GM20431 (cell line): ENCODE results near the gene ANAPC1.
"Not testable (repeated sequence)": the region's sequence is repeated elsewhere in the genome, so short reads cannot be mapped to it uniquely, and the experiment has no call there.

ENCODE experiments used
- in situ Hi-C: fragments of 300-500 bp; cut with MseI, MboI; formaldehyde crosslinking; loops from one replicate; pipeline ENCODE4 v1.15.0; 2020; ENCODE audit warnings: low sequenced_read_pairs; ENCODE audit not compliant: unreplicated experiment

ANAPC1 gene

GRCh38 chr2:111744751-111745150, 139.2 kb downstream of the ANAPC1 start:
- in situ Hi-C loops, result not testable (repeated sequence)

GRCh38 chr2:111741517-111741916, 142.5 kb downstream of the ANAPC1 start:
- in situ Hi-C loops, result not testable (repeated sequence)

- in situ Hi-C loops, result not testable (repeated sequence)
Observed at GRCh38 chr2:111735838-111736721, 147.9 kb downstream of the ANAPC1 start.

- in situ Hi-C loops, result not testable (repeated sequence)
Observed at GRCh38 chr2:111735420-111735819, 148.6 kb downstream of the ANAPC1 start.

GRCh38 chr2:111729812-111730458, 154.1 kb downstream of the ANAPC1 start:
- in situ Hi-C loops, result not testable (repeated sequence)

GRCh38 chr2:111727611-111728110, 156.3 kb downstream of the ANAPC1 start:
- in situ Hi-C loops, result not testable (repeated sequence)

GRCh38 chr2:111725742-111726141, 158.3 kb downstream of the ANAPC1 start:
- in situ Hi-C loops, result not testable (repeated sequence)

- in situ Hi-C loops, result loop anchor here (25.0 kb wide), 1 partner anchor 907 kb away; no protein-coding TSS in a partner anchor
Observed at GRCh38 chr2:111719610-111720009, 164.4 kb downstream of the ANAPC1 start.
